ENCODE data around the gene EFCAB6. TPM values are rescaled to one million over a fixed set of nuclear protein-coding genes. Genes with fewer than 3 reads are reported as not detected.
"Not testable (repeated sequence)": the region's sequence is repeated elsewhere in the genome, so short reads cannot be mapped to it uniquely, and the experiment has no call there.

EFCAB6 gene
- total RNA-seq, 1 experiment from 2014 or later: 2.9 TPM

GRCh38 chr22:43658823-43659222 lies 153.3 kb downstream of the EFCAB6 start:
- no peaks in the 10 kb centered on the region for H3K36me3 ChIP-seq
- no peak overlapping the region for H3K4me3 ChIP-seq
- no peaks in the 10 kb centered on the region for H3K27me3 ChIP-seq
- no peaks in the 10 kb centered on the region; the same call in 1 of the 2 replicates for H3K9me3 ChIP-seq
- no peak for DNase-seq

GRCh38 chr22:43656581-43656980 lies 155.5 kb downstream of the EFCAB6 start:
- H3K36me3 ChIP-seq, DNase-seq, H3K27me3 ChIP-seq, H3K9me3 ChIP-seq, H3K4me3 ChIP-seq: not testable (repeated sequence)

GRCh38 chr22:43654271-43654670 lies 157.8 kb downstream of the EFCAB6 start:
- H3K27me3 ChIP-seq: no peaks in the 10 kb centered on the region
- H3K36me3 ChIP-seq: no peaks in the 10 kb centered on the region
- no peak overlapping the region for H3K4me3 ChIP-seq
- peaks cover 7% of the 10 kb centered on the region for H3K9me3 ChIP-seq
- no peak for DNase-seq

- Histone ChIP-seq H3K36me3 (no peaks in the 10 kb centered on the region), H3K27me3 (no peaks in the 10 kb centered on the region), H3K4me3 (no peak overlapping the region), H3K9me3 (peaks cover 7% of the 10 kb centered on the region)
- no peak for DNase-seq
Observed at GRCh38 chr22:43652845-43653244, 159.3 kb downstream of the EFCAB6 start.

GRCh38 chr22:43643387-43643786 lies 168.7 kb downstream of the EFCAB6 start:
- Histone ChIP-seq H3K4me3 (no peak overlapping the region), H3K9me3 (peaks cover 9% of the 10 kb centered on the region)

GRCh38 chr22:43642319-43643206 lies 169.5 kb downstream of the EFCAB6 start:
- no peaks in the 10 kb centered on the region for H3K36me3 ChIP-seq
- H3K27me3 ChIP-seq: no peaks in the 10 kb centered on the region; the same call in 1 of the 2 replicates
- no peak overlapping the region for H3K4me3 ChIP-seq
- H3K9me3 ChIP-seq: peaks cover 9% of the 10 kb centered on the region
- no peak for DNase-seq

More at GRCh38 chr22:43643387-43643786, 168.7 kb downstream of the EFCAB6 start:
- no peaks in the 10 kb centered on the region for H3K36me3 ChIP-seq
- no peak for DNase-seq
- H3K27me3 ChIP-seq: no peaks in the 10 kb centered on the region; the same call in 1 of the 2 replicates

GRCh38 chr22:43639228-43639948 lies 172.7 kb downstream of the EFCAB6 start:
- H3K36me3 ChIP-seq: no peaks in the 10 kb centered on the region
- H3K9me3 ChIP-seq: peaks cover 9% of the 10 kb centered on the region
- H3K27me3 ChIP-seq: no peaks in the 10 kb centered on the region
- H3K4me3 ChIP-seq: no peak overlapping the region
- DNase-seq: no peak

- Histone ChIP-seq H3K36me3 (no peaks in the 10 kb centered on the region), H3K27me3 (no peaks in the 10 kb centered on the region), H3K4me3 (no peak overlapping the region), H3K9me3 (peaks cover 9% of the 10 kb centered on the region)
- no peak for DNase-seq
Observed at GRCh38 chr22:43637275-43638260, 174.5 kb downstream of the EFCAB6 start.

- H3K27me3 ChIP-seq: no peaks in the 10 kb centered on the region
- peaks cover 9% of the 10 kb centered on the region for H3K9me3 ChIP-seq
- no peak for DNase-seq
- no peaks in the 10 kb centered on the region for H3K36me3 ChIP-seq
- H3K4me3 ChIP-seq: no peak overlapping the region
Observed at GRCh38 chr22:43636086-43636485, 176.0 kb downstream of the EFCAB6 start.

- no peaks in the 10 kb centered on the region for H3K36me3 ChIP-seq
- no peaks in the 10 kb centered on the region for H3K27me3 ChIP-seq
- DNase-seq: no peak
- H3K9me3 ChIP-seq: peaks cover 9% of the 10 kb centered on the region
- H3K4me3 ChIP-seq: no peak overlapping the region
Observed at GRCh38 chr22:43635101-43635500, 177.0 kb downstream of the EFCAB6 start.

GRCh38 chr22:43634316-43634715 lies 177.8 kb downstream of the EFCAB6 start:
- Histone ChIP-seq H3K9me3 (peaks cover 2% of the 10 kb centered on the region), H3K27me3 (no peaks in the 10 kb centered on the region), H3K36me3 (no peaks in the 10 kb centered on the region), H3K4me3 (no peak overlapping the region)
- DNase-seq: no peak

- no peak overlapping the region for H3K4me3 ChIP-seq
- no peak for DNase-seq
Observed at GRCh38 chr22:43633631-43634285, 178.3 kb downstream of the EFCAB6 start.

GRCh38 chr22:43631846-43632245 lies 180.3 kb downstream of the EFCAB6 start:
- DNase-seq: no peak
- Histone ChIP-seq H3K27me3 (no peaks in the 10 kb centered on the region), H3K4me3 (no peak overlapping the region), H3K36me3 (no peaks in the 10 kb centered on the region), H3K9me3 (no peaks in the 10 kb centered on the region)

More at GRCh38 chr22:43633631-43634285, 178.3 kb downstream of the EFCAB6 start:
- Histone ChIP-seq H3K36me3 (no peaks in the 10 kb centered on the region), H3K9me3 (no peaks in the 10 kb centered on the region), H3K27me3 (no peaks in the 10 kb centered on the region)

GRCh38 chr22:43631201-43631600 lies 180.9 kb downstream of the EFCAB6 start:
- no peaks in the 10 kb centered on the region for H3K27me3 ChIP-seq
- no peaks in the 10 kb centered on the region for H3K36me3 ChIP-seq
- H3K4me3 ChIP-seq: no peak overlapping the region
- H3K9me3 ChIP-seq: no peaks in the 10 kb centered on the region
- no peak for DNase-seq

- Histone ChIP-seq H3K9me3 (no peaks in the 10 kb centered on the region), H3K4me3 (no peak overlapping the region), H3K27me3 (no peaks in the 10 kb centered on the region), H3K36me3 (no peaks in the 10 kb centered on the region)
- DNase-seq: no peak
Observed at GRCh38 chr22:43630451-43630850, 181.7 kb downstream of the EFCAB6 start.

GRCh38 chr22:43628250-43628649 lies 183.9 kb downstream of the EFCAB6 start:
- Histone ChIP-seq H3K36me3 (no peaks in the 10 kb centered on the region), H3K9me3 (no peaks in the 10 kb centered on the region), H3K4me3 (no peak overlapping the region), H3K27me3 (no peaks in the 10 kb centered on the region)
- no peak for DNase-seq
